GM12874 (cell line): Measurements from ENCODE around the gene EME2.

Source experiments
- CTCF ChIP-seq: IDR thresholded peaks from 2 replicates; pipeline ENCODE4 v1.5.1; 2011; ENCODE audit warnings: low read depth, mild to moderate bottlenecking, control low read depth, low read length, moderate library complexity; ENCODE audit not compliant: insufficient read depth

The EME2 gene

GRCh38 chr16:1774448-1774780, 1.8 kb downstream of the EME2 start:
- no peak for TF ChIP-seq CTCF

- TF ChIP-seq CTCF: no peak
Measured at GRCh38 chr16:1775006-1775845, 2.6 kb downstream of the EME2 start.

GRCh38 chr16:1775846-1776671, 3.4 kb downstream of the EME2 start:
- no peak for TF ChIP-seq CTCF

- no peak for TF ChIP-seq CTCF
Measured at GRCh38 chr16:1776672-1776955, 4.0 kb downstream of the EME2 start.

GRCh38 chr16:1776991-1777374, 4.4 kb downstream of the EME2 start:
- no peak for TF ChIP-seq CTCF

- TF ChIP-seq CTCF: no peak
Measured at GRCh38 chr16:1777375-1778199, 5.0 kb downstream of the EME2 start.
